Measurements from ENCODE around the gene CRACR2B.

DNA sequence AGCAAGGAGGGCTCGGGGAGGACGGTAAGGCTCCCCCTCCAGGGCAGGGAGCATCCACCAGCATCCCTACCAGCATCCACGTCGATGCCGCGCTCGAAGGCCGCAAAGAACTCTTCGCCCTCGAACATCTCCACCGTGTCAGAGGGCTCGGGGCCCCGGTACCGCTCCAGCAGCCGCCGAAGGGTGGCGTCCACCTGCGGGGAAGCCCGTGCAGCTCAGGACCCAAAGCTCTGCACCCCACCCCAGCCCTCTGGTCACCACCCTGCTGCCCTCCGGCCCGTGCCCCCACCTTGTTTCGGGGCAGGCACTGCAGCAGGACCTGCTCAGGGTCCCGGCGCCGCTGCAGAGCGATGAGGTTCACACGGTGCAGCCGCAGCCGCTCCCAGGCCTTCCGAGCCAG, 27.2 kb upstream of the CRACR2B start:
- TF ChIP-seq GATA3 (IDR thresholded peaks at IDR 0.05; ENCODE audit: low read depth, low read length) = no peak
- no peak for TF ChIP-seq GATA2 (IDR thresholded peaks at IDR 0.05; ENCODE audit: low read depth, low read length)
